Activated CD4-positive, alpha-beta T cell treated with anti-CD3 and anti-CD28 coated beads for 24 hours (primary cell): Measurements from ENCODE around the gene LAMC1.

ENCODE experiments used
- DNase-seq, 2 donors: peaks; one replicate each; pipeline ENCODE4 v3.0.0-alpha.2; 2020; ENCODE audit warnings: low read depth in 2 of 2

Gene LAMC1

GRCh38 chr1:183194527-183195141 is 171.4 kb downstream of the LAMC1 start:
- no peak for DNase-seq

GRCh38 chr1:183195142-183195574 is 171.9 kb downstream of the LAMC1 start:
- DNase-seq = no peak
